Lung (tissue), 12 donors: Measurements from ENCODE around the gene SYN1. TPM values are rescaled to one million over a fixed set of nuclear protein-coding genes. Genes with fewer than 3 reads are reported as not detected.

ENCODE experiments used
- ATAC-seq: fragments of 200-7000 bp; cut with Tn5 transposase; one replicate; pipeline ENCODE4 v1.9.1; 2020; ENCODE audit warnings: moderate number of reproducible peaks; ENCODE audit not compliant: insufficient read depth, low FRiP score
- DNase-seq, 3 donors: peaks; one replicate each; pipeline ENCODE4 v3.0.0-alpha.2; 2013 to 2017
- H3K27ac ChIP-seq, 2 donors: one replicate each; pipeline ENCODE4 v1.5.1; 2013; ENCODE audit warnings: mild to moderate bottlenecking in 2 of 2, moderate library complexity in 2 of 2, control low read depth in 1 of 2, inconsistent platforms in 1 of 2, low read depth in 1 of 2, low read length in 1 of 2
- H3K27me3 ChIP-seq, 3 donors: one replicate each; pipeline ENCODE4 v1.5.1; 2013; ENCODE audit warnings: low read length in 2 of 3; ENCODE audit not compliant: control insufficient read depth in 3 of 3, insufficient read depth in 3 of 3
- H3K36me3 ChIP-seq, 4 donors: one replicate each; pipeline ENCODE4 v1.5.1; 2013; ENCODE audit warnings: low read length in 4 of 4, mild to moderate bottlenecking in 1 of 4, moderate library complexity in 1 of 4; ENCODE audit not compliant: control insufficient read depth in 4 of 4, insufficient read depth in 4 of 4
- H3K4me1 ChIP-seq, 5 donors: one replicate each; pipeline ENCODE4 v1.5.1; 2013; ENCODE audit warnings: low read length in 5 of 5, mild to moderate bottlenecking in 2 of 5, moderate library complexity in 1 of 5; ENCODE audit not compliant: control insufficient read depth in 5 of 5, insufficient read depth in 5 of 5
- H3K4me3 ChIP-seq: one replicate; pipeline ENCODE4 v1.5.1; 2013; ENCODE audit warnings: mild to moderate bottlenecking, control low read depth, moderate library complexity
- H3K9ac ChIP-seq, 2 donors: one replicate each; pipeline ENCODE4 v1.5.1; 2013; ENCODE audit warnings: low read length in 2 of 2, control low read depth in 1 of 2; ENCODE audit not compliant: insufficient read depth in 1 of 2
- H3K9me3 ChIP-seq, 4 donors: one replicate each; pipeline ENCODE4 v1.5.1; 2013; ENCODE audit warnings: low read length in 3 of 4, mild to moderate bottlenecking in 1 of 4, moderate library complexity in 1 of 4; ENCODE audit not compliant: control insufficient read depth in 4 of 4, insufficient read depth in 3 of 4
- WGBS, 2 donors: extraction: QIAGEN DNeasy Blood & Tissue Kit; methylation state at CpG; one replicate each; pipeline ENCODE4 v1.1.7; 2013; 5-methylcytosine and 5-hydroxymethylcytosine counted together
- polyA plus RNA-seq, 2 donors: library from polyadenylated mRNA; stranded (reverse); fragments of 200-250 nt; gene quantifications; one replicate each; pipeline ENCODE4 v1.2.1, GENCODE V29; 2013
- total RNA-seq, 2 donors: library from RNA; depleted of rRNA in 1 of 2; stranded (reverse); fragments of >200 nt in 1 of 2; gene quantifications; one replicate each; pipeline ENCODE4 v1.2.1, GENCODE V29; 2014 to 2021
- TF ChIP-seq, protein P1 (sequence below): IDR thresholded peaks from 2 replicates; pipeline ENCODE4 v1.5.1; 2012; ENCODE audit warnings: mild to moderate bottlenecking; ENCODE audit errors: control extremely low read depth, extremely low read depth
- donor health status: control.
- donor health status: control.
- donor health status: Bipolar disorder and iron deficiency.
- donor health status: healthy.
- donor health status: DM: yes; HTN: yes; CAD: no.

Gene SYN1
- total and polyA plus RNA-seq, 4 donors: 0.11 to 4.5 (median 1.3) TPM

DNA sequence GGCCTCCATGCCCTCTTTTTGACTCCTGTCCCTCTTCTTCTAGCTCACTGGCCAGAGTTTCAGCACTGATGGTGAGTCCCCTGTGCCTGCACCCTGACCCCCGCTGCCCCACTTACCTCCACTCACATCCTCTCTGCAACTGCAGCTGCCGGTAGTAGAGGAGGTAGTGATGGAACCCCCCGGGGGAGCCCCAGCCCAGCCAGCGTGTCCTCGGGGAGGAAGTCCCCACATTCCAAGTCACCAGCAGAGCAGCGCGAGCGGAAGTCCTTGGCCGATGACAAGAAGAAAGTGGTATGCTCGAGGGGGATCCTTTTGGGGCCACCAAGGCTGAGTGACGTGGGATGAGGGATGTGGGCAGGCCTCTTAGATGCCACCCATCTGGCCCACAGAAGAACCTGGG is 52.8 kb downstream of the SYN1 start:
- Histone ChIP-seq H3K27me3 (no peaks in the 10 kb centered on the region), H3K27ac (no peak overlapping the region), H3K4me1 (peaks cover 0 to 3% (median 0%) of the 10 kb centered on the region in 5 donors), H3K36me3 (peaks cover 3 to 39% (median 11%) of the 10 kb centered on the region in 4 donors), H3K9ac (no peak overlapping the region), H3K9me3 (peaks cover 0 to 3% (median 1%) of the 10 kb centered on the region in 4 donors), H3K4me3 (no peak overlapping the region)
- DNase-seq (no peak), ATAC-seq (no peak)
- WGBS, 2 donors: 85 to 91% methylated on average over 10 to 11 of the region's 11 CpGs
- TF ChIP-seq, protein P1, sequence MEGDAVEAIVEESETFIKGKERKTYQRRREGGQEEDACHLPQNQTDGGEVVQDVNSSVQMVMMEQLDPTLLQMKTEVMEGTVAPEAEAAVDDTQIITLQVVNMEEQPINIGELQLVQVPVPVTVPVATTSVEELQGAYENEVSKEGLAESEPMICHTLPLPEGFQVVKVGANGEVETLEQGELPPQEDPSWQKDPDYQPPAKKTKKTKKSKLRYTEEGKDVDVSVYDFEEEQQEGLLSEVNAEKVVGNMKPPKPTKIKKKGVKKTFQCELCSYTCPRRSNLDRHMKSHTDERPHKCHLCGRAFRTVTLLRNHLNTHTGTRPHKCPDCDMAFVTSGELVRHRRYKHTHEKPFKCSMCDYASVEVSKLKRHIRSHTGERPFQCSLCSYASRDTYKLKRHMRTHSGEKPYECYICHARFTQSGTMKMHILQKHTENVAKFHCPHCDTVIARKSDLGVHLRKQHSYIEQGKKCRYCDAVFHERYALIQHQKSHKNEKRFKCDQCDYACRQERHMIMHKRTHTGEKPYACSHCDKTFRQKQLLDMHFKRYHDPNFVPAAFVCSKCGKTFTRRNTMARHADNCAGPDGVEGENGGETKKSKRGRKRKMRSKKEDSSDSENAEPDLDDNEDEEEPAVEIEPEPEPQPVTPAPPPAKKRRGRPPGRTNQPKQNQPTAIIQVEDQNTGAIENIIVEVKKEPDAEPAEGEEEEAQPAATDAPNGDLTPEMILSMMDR: no peak

GRCh38 chrX:47564438-47565085 is 55.1 kb downstream of the SYN1 start:
- 78 to 89% methylated on average over 12 of the region's 12 CpGs for WGBS, 2 donors
- TF ChIP-seq, protein P1: no peak
- peaks cover 0 to 3% (median 0%) of the 10 kb centered on the region in 5 donors for H3K4me1 ChIP-seq
- ATAC-seq (no peak), DNase-seq (no peak)
- peaks cover 0 to 3% (median 1%) of the 10 kb centered on the region in 4 donors for H3K9me3 ChIP-seq
- H3K9ac ChIP-seq: no peak overlapping the region
- peaks cover 0 to 26% (median 12%) of the 10 kb centered on the region in 4 donors for H3K36me3 ChIP-seq
- no peak overlapping the region for H3K27ac ChIP-seq
- no peak overlapping the region for H3K4me3 ChIP-seq
- no peaks in the 10 kb centered on the region for H3K27me3 ChIP-seq

DNA sequence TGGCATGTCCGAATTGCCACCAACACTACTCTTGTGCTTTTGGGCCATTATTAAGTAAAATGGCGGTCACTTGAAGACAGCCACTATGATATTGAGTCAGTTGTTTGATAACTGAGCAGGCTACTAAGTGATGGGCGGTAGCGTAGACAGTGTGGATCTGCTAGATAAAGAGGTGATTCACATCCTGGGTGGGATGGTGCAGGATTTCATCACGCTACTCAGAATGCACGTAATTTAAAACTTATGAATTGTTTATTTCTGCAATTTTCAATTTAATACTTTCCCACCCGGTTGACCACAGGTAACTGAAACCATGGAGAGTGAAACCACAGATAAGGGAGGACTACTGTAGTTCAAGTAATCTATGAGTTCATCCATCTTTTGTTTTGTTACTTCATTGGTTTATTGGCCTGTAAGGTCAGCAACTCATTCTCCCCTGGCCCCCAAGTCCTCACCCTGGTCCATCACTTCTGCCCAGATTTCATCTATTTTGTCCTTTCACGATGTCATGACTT is 55.8 kb downstream of the SYN1 start:
- peaks cover 0 to 3% (median 0%) of the 10 kb centered on the region in 5 donors for H3K4me1 ChIP-seq
- H3K9ac ChIP-seq: no peak overlapping the region
- no peak overlapping the region for H3K27ac ChIP-seq
- H3K27me3 ChIP-seq: no peaks in the 10 kb centered on the region
- no peak for ATAC-seq
- WGBS, 2 donors: 72 to 82% methylated on average over 8 of the region's 8 CpGs
- TF ChIP-seq, protein P1: no peak
- H3K4me3 ChIP-seq: no peak overlapping the region
- peaks cover 0 to 23% (median 12%) of the 10 kb centered on the region in 4 donors for H3K36me3 ChIP-seq
- H3K9me3 ChIP-seq: peaks cover 0 to 3% (median 1%) of the 10 kb centered on the region in 4 donors
- DNase-seq: no peak
